HG03066 (cell line): ENCODE data around the gene MEI1.
"Not testable (repeated sequence)": the region's sequence is repeated elsewhere in the genome, so short reads cannot be mapped to it uniquely, and the experiment has no call there.

Experiments
- ATAC-seq: cut with Tn5 transposase; IDR thresholded peaks from one replicate; pipeline ENCODE4 v1.9.1; 2021; ENCODE audit warnings: low read depth; ENCODE audit not compliant: unreplicated experiment

MEI1 gene

DNA sequence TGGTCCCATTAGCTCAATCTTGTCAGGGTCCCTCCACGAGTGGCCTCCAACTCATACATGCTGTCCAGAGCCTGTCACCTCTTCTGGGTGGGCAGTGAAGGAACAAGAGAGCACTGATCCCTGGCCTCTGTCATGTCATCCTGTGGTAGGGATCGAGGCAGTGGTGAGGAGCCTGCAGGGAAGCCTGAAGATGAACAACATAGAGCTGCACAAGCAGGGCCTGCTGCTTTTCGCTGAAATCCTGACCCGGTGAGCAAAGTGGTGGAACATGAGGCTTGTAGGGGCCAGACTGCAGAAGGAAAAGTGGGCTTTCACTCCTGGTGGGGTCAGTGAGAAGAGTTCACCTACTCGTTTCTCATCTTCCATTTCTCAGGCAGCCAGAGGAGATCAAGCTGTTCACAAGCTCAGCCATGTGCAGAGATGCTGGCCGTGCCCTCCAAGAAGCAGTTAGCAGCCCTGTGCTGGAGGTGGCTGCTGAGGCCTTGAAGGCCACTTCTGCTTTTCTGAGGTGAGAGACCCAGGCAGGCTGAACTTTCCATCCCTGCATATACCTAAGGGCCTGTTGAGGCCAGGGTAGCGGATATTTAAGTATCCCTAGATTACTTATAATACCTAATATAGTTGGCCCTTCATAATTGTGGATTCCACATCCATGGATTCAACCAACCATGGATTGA, 32.9 kb downstream of the MEI1 start:
- ATAC-seq, result no peak

- ATAC-seq, result not testable (repeated sequence)
These were observed 33.9 kb downstream of the MEI1 start for GRCh38 chr22:41733241-41733640.

GRCh38 chr22:41739576-41739975, 40.3 kb downstream of the MEI1 start:
- no peak for ATAC-seq

DNA sequence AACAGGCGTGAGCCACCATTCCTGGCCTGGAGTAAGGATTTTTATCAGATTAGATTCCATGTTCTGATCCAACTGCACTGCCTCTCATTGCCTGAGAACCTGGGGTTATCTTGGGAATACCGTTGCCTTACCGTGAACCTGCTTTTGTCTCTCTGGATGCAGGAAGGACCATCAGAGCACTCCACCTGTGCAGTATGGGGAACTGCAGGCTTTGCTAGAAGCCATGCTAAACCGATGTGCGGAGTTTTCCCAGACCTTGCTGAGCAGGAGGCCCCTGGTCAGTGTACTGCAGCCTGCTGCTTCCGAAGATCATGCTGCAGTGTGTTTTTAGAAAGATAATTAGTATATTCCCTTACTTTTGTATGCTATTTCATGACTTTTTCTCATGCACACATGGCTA, 43.6 kb downstream of the MEI1 start:
- ATAC-seq, result no peak

DNA sequence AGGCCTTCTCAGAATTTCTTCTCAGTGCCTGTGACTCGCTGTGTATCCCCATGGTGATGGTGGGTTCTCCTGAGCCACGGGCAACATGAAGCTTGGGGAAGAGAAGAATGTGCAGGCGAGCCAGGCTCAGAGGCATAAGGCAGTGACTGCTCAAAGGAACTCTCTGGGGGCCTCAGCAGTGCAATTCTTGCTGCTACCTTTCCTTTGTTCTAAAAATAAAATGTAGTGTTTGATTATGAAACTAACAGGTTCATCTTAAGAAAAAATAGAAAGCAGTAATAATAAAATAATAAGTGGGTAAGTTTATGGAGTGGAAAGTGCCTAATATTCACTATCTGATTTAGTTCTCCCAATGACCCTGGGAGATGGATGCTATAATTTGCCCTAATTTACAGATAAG, 46.7 kb downstream of the MEI1 start:
- ATAC-seq, result no peak

DNA sequence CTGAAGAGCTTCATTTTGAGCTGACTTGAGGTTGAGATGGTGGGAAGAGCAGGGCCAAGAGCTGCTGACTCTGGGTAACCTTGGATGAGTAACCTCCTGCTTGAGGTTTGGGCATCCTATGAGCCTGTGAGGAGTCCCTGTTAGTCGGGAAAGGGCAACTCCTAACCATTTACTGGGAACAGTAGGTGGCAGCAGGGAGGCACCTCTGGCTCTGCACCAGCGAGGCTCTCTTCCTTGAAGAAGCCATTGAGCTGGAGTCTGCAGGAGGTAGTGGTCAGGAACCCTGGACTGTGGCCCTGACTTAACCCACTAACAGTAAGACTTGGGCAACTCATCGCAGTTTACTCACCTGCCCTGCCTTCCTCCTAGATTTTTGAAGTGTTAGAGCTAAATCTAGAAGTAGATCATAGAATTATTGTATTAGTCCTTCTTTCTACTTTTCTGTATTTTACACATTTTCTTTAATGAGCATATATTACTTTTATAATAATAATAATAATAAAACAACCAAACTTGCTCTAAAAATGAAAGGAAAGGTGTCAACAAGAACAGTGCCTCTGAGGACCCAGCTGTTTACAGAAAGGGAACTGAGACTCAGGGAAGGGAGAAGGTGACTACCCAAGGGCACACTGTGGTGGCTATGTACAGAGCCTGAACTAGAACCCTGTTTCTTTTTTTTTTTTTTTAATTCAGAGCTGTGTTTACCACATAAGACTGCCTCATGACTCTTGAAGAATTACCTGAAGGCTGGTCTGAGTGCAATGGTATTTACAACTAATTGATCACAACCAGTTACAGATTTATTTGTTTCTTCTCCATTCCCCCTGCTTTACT, 47.5 kb downstream of the MEI1 start:
- peak; percentile 63 for ATAC-seq

GRCh38 chr22:41752011-41752970, 53.0 kb downstream of the MEI1 start:
- no peak for ATAC-seq

DNA sequence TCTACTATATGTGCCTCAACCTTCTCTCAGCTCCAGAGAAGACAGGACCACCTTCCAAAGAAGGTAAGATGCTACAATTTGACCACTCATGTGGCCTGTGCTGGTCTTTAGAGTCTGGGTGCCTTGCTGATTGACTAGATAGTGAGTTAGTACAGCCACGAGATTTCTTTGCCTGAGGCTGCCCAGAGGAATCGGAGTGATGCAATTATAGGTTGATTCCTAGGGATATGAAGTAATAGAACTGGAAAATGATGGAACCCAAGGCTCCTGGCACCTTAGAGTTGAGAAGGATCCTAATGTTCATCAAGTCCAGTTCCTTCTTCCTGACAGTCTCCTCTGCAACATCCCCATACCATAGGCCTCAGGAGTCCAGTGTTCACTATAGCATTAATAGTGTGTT, 54.7 kb downstream of the MEI1 start:
- no peak for ATAC-seq

DNA sequence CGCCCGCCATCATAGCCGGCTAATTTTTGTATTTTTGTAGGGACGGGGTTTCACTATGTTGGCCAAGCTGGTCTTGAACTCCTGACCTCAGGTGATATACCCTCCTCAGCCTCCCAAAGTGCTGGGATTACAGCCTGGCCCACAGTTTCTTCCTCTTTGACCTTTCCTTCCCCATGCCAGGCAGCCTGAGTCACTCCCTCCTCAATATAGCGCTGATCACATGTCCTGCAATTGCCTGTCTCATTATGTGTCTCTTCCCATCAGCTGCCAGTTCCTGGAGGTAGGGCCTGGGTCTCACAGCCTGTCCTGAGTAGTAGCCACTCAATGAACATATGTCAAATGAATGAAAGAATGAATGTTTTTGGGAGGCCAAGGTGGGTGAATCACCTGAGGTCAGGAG, 58.2 kb downstream of the MEI1 start:
- no peak for ATAC-seq

GRCh38 chr22:41758231-41758630, 58.9 kb downstream of the MEI1 start:
- no peak for ATAC-seq

- ATAC-seq, result no peak
These were observed 63.9 kb downstream of the MEI1 start for GRCh38 chr22:41762980-41763779.

GRCh38 chr22:41766476-41766875, 67.2 kb downstream of the MEI1 start:
- ATAC-seq, result no peak

GRCh38 chr22:41768430-41768829, 69.1 kb downstream of the MEI1 start:
- no peak for ATAC-seq

DNA sequence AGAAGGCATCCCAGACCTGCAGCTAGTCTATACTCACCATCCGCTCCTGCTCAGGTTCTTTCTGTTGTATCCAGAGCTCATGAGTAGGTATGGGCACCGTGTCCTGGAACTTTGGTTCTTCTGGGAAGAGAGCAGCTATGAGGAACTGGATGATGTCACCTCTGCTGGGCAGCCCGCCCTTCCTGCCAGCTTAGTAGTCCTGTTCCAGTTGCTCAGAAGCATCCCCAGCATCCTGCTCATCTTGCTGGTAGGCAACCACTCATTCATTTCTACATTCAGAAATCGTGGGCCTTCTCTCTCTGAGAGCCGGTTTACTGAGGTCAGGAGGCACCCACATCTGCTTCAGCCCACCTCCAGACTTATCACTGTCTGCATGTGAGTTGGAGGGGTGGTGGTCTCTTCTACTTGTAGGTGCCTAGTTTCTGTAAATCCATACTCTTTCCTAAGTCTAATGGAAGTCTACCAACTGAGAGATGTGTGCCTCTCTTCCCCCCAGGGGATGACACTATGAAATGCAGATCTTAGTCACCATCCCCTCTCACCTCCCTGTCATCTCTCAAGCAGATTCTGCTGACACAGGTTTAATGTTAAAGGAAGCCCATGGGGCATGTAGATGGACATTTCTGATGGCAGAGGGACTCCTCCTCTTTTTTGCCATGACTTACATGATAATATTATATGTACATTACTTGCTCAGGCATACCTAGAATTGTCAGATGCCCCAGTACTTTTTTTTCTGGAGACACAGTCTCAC, 71.6 kb downstream of the MEI1 start:
- no peak for ATAC-seq

DNA sequence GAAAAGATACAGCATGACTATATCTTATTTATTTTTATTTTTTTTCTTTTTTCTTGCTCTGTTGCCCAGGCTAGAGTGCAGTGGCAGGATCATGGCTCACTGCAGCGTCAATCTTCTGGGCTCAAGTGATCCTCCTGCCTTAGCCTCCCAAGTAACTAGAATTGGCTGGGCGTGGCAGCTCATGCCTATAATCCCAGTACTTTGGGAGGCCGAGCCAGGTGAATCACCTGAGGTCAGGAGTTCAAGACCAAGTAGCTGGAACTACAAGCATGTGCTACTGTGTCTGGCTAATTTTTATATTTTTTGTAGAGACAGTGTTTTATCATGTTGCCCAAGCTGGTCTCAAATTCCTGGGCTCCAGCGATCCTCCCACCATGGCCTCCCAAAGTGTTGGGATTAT, 72.9 kb downstream of the MEI1 start:
- no peak for ATAC-seq

- no peak for ATAC-seq
These were observed 73.3 kb downstream of the MEI1 start for GRCh38 chr22:41772645-41773044.

GRCh38 chr22:41775338-41775737, 76.0 kb downstream of the MEI1 start:
- ATAC-seq, result no peak

GRCh38 chr22:41775976-41776375, 76.7 kb downstream of the MEI1 start:
- no peak for ATAC-seq

DNA sequence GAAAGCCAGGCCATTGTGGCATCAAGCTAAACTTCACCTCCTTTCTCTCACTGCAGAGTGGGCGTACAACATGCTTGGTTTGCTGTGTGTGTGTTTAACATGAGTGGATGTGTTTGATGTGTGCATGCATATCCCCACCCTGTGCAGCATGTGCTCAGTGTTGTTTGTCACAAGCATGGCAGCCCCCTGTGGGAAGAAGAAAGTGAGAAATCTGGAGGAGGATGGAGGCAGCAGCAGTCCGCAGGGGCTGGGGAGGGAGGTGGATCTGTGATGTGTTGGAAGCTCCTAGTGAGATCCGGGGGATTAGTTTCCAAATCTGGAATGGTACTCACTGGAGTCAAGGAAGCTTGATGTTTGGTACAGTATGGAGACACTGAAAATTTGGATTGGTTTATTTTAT, 77.1 kb downstream of the MEI1 start:
- ATAC-seq, result no peak
